IPS-NIHi7 (cell line): Measurements from ENCODE around the gene NCOA5.

Experiments
- DNase-seq: peaks from one replicate; pipeline ENCODE4 v3.0.0; 2012; ENCODE audit warnings: mixed read lengths; ENCODE audit errors: extremely low spot score

NCOA5 gene

GRCh38 chr20:46062621-46063020 lies 27.1 kb downstream of the NCOA5 start:
- no peak for DNase-seq

GRCh38 chr20:46062151-46062550 lies 27.6 kb downstream of the NCOA5 start:
- no peak for DNase-seq

GRCh38 chr20:46060975-46061374 lies 28.8 kb downstream of the NCOA5 start:
- DNase-seq = no peak

GRCh38 chr20:46060301-46060881 lies 29.4 kb downstream of the NCOA5 start:
- DNase-seq = no peak

GRCh38 chr20:46058599-46059281 lies 31.0 kb downstream of the NCOA5 start:
- DNase-seq = peak; percentile 66

GRCh38 chr20:46057856-46058598 lies 31.7 kb downstream of the NCOA5 start:
- peak; percentile 64 for DNase-seq

GRCh38 chr20:46056970-46057855 lies 32.5 kb downstream of the NCOA5 start:
- peak; percentile 86 for DNase-seq

- no peak for DNase-seq
Observed at GRCh38 chr20:46056027-46056833, 33.5 kb downstream of the NCOA5 start.

- no peak for DNase-seq
Observed at GRCh38 chr20:46055269-46055668, 34.5 kb downstream of the NCOA5 start.

GRCh38 chr20:46054606-46055005 lies 35.2 kb downstream of the NCOA5 start:
- DNase-seq = no peak

GRCh38 chr20:46053416-46053815 lies 36.3 kb downstream of the NCOA5 start:
- DNase-seq = no peak

GRCh38 chr20:46051556-46052308 lies 38.0 kb downstream of the NCOA5 start:
- DNase-seq = no peak

GRCh38 chr20:46050885-46051284 lies 38.9 kb downstream of the NCOA5 start:
- no peak for DNase-seq

- no peak for DNase-seq
Observed at GRCh38 chr20:46050444-46050843, 39.3 kb downstream of the NCOA5 start.

GRCh38 chr20:46049815-46050214 lies 39.9 kb downstream of the NCOA5 start:
- DNase-seq = no peak

- DNase-seq = no peak
Observed at GRCh38 chr20:46049190-46049589, 40.6 kb downstream of the NCOA5 start.

- DNase-seq = no peak
Observed at GRCh38 chr20:46047821-46048220, 41.9 kb downstream of the NCOA5 start.

GRCh38 chr20:46046588-46047310 lies 43.0 kb downstream of the NCOA5 start:
- DNase-seq = no peak

- no peak for DNase-seq
Observed at GRCh38 chr20:46044896-46045295, 44.9 kb downstream of the NCOA5 start.

- DNase-seq = no peak
Observed at GRCh38 chr20:46043556-46043955, 46.2 kb downstream of the NCOA5 start.
